ENCODE data around the gene ARFRP1.
"Not testable (repeated sequence)": the region's sequence is repeated elsewhere in the genome, so short reads cannot be mapped to it uniquely, and the experiment has no call there.

- not testable (repeated sequence) for TF ChIP-seq POLR2AphosphoS5 (IDR thresholded peaks at IDR 0.05; ENCODE audit: low read depth, low read length); POLR2A (IDR thresholded peaks at IDR 0.05; ENCODE audit: low read depth, low read length); TAF1 (IDR thresholded peaks at IDR 0.05; ENCODE audit: borderline replicate concordance, low read depth, low read length)
Measured at GRCh38 chr20:63722967-63723622, 15.3 kb upstream of the ARFRP1 start.

Measured in GM12892 (cell line).